Right lobe of liver (tissue), 6 donors: ENCODE results near the gene NFS1. TPM values are rescaled to one million over a fixed set of nuclear protein-coding genes. Genes with fewer than 3 reads are reported as not detected.

ENCODE experiments used
- ATAC-seq, 4 donors: fragments of 200-7000 bp; cut with Tn5 transposase; one replicate each; pipeline ENCODE4 v1.9.1; 2020; ENCODE audit warnings: mild to moderate bottlenecking in 4 of 4, moderate library complexity in 4 of 4
- DNase-seq, 3 donors: peaks; one replicate each; pipeline ENCODE4 v3.0.0-alpha.2; 2020
- H3K27ac ChIP-seq, 3 donors: fragments of 200-600 bp; one replicate each; pipeline ENCODE4 v1.8.0; 2022
- H3K27me3 ChIP-seq, 2 donors: fragments of 200-600 bp; one replicate each; pipeline ENCODE4 v1.8.0; 2022
- H3K36me3 ChIP-seq, 4 donors: fragments of 200-600 bp; sonication (generic) in 1 of 4; one replicate each; pipeline versions ENCODE4 v1.5.1 to v1.8.0; 2017 to 2022; ENCODE audit warnings: control low read depth in 1 of 4
- H3K4me1 ChIP-seq, 4 donors: fragments of 200-600 bp; sonication (generic) in 1 of 4; one replicate each; pipeline versions ENCODE4 v1.5.1 to v1.8.0; 2017 to 2022; ENCODE audit warnings: control low read depth in 1 of 4
- H3K4me3 ChIP-seq, 3 donors: fragments of 200-600 bp; one replicate each; pipeline ENCODE4 v1.8.0; 2022
- H3K9me3 ChIP-seq, 4 donors: fragments of 200-600 bp; sonication (generic) in 1 of 4; one replicate each; pipeline versions ENCODE4 v1.5.1 to v1.8.0; 2017 to 2022; ENCODE audit warnings: control low read depth in 1 of 4
- POLR2A ChIP-seq: fragments of 450-650 bp; IDR thresholded peaks from one replicate; pipeline ENCODE4 v1.6.1; 2017; ENCODE audit warnings: antibody characterized with exemption, mild to moderate bottlenecking
- WGBS: methylation state at CpG from one replicate; pipeline ENCODE4 v1.1.6; 2018; ENCODE audit warnings: low coverage, low lambda C conversion rate; ENCODE audit not compliant: insufficient coverage; ENCODE audit errors: missing lambda C conversion rate; 5-methylcytosine and 5-hydroxymethylcytosine counted together
- intact Hi-C, 2 donors: fragments of 100-400 bp; cut with DNase I; formaldehyde crosslinking; loops; one replicate each; pipeline versions ENCODE4 v1.11.2 to v1.14.1; 2022
- total RNA-seq, 6 experiments: library from RNA; depleted of rRNA in 2 of 6; stranded (reverse); fragments of >200 nt in 2 of 6; fragmentation: NEBNext Ultra II Directional in 3 of 6; extraction: Animal tissue kit (Norgen Biotek cat#: 25700) in 3 of 6; gene quantifications; one replicate each; pipeline versions ENCODE4 v1.1.0 to v1.2.4, GENCODE V29; 2016 to 2023
- TF ChIP-seq, protein P1 (sequence below), 4 donors: fragments of 200-600 bp in 3 of 4; fragments of 450-650 bp in 1 of 4; IDR thresholded peaks; one replicate each; pipeline versions ENCODE4 v1.5.1 to v1.8.0; 2016 to 2022; ENCODE audit warnings: antibody characterized with exemption in 4 of 4, mild to moderate bottlenecking in 2 of 4
- donor health status: DM: no; HTN: yes; CAD: no.
- donor health status: DM: no; HTN: no; CAD: no.
- donor health status: DM: no; HTN: no; CAD: no.
- donor health status: DM: no; HTN: yes; CAD: no.
- donor health status: DM: no; HTN: yes; CAD: no.

The NFS1 gene
- total RNA-seq, 6 experiments from 2014 or later: 30.9 to 63.7 (median 44.3) TPM

DNA sequence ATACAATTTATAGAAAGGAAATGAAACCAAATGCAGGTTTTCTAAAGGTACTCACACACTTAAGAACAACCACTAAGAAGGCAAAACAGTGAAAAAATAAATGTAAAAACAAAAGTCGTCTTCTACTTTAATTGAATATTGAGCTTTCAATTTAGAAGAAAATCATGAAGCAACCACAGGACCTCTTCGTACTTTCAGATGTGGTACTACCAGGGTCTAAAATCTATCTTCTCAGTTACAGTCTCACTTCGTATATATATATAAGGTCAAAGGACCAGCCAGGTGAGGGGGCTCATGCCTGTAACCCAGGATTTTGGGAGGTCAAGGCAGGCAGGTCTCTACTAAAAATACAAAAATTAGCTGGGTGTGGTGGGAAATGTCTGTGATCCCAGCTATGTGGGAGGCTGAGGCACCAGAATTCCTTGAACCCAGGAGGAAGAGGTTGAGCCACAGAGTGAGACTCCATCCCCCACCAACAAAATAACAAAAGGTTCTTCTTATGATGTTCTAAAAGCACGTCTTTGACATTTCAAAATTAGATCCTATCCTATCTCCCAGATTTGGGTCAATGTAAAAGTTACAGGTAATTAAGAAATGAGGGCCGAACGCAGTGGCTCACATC is 12.5 kb upstream of the NFS1 start:
- TF ChIP-seq POLR2A: no peak
- TF ChIP-seq, protein P1, sequence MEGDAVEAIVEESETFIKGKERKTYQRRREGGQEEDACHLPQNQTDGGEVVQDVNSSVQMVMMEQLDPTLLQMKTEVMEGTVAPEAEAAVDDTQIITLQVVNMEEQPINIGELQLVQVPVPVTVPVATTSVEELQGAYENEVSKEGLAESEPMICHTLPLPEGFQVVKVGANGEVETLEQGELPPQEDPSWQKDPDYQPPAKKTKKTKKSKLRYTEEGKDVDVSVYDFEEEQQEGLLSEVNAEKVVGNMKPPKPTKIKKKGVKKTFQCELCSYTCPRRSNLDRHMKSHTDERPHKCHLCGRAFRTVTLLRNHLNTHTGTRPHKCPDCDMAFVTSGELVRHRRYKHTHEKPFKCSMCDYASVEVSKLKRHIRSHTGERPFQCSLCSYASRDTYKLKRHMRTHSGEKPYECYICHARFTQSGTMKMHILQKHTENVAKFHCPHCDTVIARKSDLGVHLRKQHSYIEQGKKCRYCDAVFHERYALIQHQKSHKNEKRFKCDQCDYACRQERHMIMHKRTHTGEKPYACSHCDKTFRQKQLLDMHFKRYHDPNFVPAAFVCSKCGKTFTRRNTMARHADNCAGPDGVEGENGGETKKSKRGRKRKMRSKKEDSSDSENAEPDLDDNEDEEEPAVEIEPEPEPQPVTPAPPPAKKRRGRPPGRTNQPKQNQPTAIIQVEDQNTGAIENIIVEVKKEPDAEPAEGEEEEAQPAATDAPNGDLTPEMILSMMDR (IDR thresholded peaks at IDR 0.05): no peak
- DNase-seq (no peak), ATAC-seq (no peak)
- H3K27ac ChIP-seq: no peak overlapping the region
- no peaks in the 10 kb centered on the region for H3K27me3 ChIP-seq
- no peak overlapping the region for H3K4me3 ChIP-seq
- peaks cover 29 to 99% (median 66%) of the 10 kb centered on the region in 4 donors for H3K36me3 ChIP-seq
- intact Hi-C loops: loop anchor here in 1 of 2 donors (10.0 kb wide), 1 partner anchor 173 kb away; no protein-coding TSS in a partner anchor
- WGBS: 64% methylated on average over 4 of the region's 6 CpGs
- H3K4me1 ChIP-seq: no peaks in the 10 kb centered on the region
- no peaks in the 10 kb centered on the region for H3K9me3 ChIP-seq

DNA sequence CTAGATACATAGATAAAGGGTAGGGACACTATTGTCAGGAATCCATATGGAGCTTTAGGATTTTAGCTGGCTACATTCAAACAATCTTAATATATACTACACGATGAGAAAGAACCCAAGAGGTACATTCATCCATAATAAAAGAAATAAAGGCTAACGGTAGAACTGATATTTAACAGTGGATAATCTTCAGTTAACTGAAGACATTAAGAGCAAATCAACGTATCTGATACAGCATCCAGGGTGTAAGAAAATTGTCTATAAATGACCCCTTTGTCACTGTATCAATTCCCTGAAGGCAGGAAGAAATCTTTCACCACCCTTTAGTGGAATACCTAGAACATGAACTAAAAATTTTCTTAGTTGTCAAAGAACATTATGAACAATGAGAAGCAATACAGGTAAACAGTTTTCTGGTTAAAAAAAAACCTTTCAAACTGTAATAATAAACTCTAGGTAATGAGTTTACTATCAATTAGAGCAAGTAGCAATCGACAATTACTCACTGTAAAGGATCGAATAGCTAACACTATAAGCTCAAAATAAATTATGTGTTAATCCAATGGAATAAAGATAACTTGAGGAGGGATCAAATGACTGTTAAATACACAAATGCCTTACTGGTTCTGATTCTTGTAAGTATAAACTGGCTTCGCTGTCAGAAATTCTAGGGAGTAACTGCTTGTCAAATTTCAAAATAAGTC is 11.9 kb upstream of the NFS1 start:
- 68% methylated on average over 6 of the region's 6 CpGs for WGBS
- ATAC-seq: no peak
- Histone ChIP-seq H3K9me3 (no peaks in the 10 kb centered on the region), H3K27ac (no peak overlapping the region), H3K4me3 (no peak overlapping the region), H3K27me3 (no peaks in the 10 kb centered on the region), H3K36me3 (peaks cover 27 to 99% (median 65%) of the 10 kb centered on the region in 4 donors), H3K4me1 (no peaks in the 10 kb centered on the region)
- intact Hi-C loops: loop anchor here in 1 of 2 donors (10.0 kb wide), 1 partner anchor 174 kb away; no protein-coding TSS in a partner anchor
- no peak for DNase-seq
- TF ChIP-seq, protein P1 (IDR thresholded peaks at IDR 0.05): no peak
- TF ChIP-seq POLR2A: no peak

DNA sequence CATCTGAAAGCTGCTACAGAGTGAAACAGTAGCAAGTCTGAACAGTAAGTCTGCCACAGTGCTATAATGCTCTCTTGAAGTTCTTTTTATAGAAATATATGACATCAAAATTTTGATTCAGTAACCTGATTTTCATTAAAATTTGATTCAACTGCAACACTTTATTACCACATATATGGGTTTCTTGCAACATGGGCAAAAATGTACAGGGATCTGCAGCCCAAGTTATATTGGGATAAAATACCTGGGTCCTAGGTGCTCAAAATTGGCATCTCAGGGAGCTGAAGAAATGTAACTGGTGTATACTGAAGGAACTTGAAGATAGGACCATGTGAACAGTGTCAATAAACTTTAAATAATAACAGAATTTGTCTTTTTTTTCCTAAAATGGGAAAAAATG is 10.9 kb upstream of the NFS1 start:
- Histone ChIP-seq H3K4me1 (no peaks in the 10 kb centered on the region), H3K27me3 (no peaks in the 10 kb centered on the region), H3K9me3 (no peaks in the 10 kb centered on the region), H3K4me3 (no peak overlapping the region), H3K27ac (no peak overlapping the region), H3K36me3 (peaks cover 20 to 99% (median 64%) of the 10 kb centered on the region in 4 donors)
- ATAC-seq (no peak), DNase-seq (no peak)
- intact Hi-C loops: loop anchor here in 1 of 2 donors (10.0 kb wide), 1 partner anchor 175 kb away; no protein-coding TSS in a partner anchor
- TF ChIP-seq POLR2A: no peak
- TF ChIP-seq, protein P1 (IDR thresholded peaks at IDR 0.05): no peak

DNA sequence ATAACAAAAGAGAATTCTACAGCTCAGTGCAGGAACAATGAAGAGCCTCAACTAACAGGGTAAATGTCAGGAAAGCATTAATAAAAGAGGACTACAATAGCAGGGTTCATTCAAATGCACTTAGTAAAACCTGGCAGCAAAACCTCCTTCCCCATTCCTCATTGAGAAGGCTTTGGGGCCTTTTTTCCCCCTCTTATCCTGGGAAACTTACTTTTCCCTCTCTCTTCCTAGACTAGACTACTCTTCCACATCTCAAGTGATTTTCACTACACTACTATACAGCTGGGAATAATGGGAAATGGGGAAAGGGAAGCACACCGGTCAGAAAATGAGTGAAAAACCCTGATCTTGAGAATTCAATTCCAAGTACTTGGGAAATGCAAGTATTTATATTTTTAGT is 10.1 kb upstream of the NFS1 start:
- H3K4me3 ChIP-seq: no peak overlapping the region
- ATAC-seq (no peak), DNase-seq (no peak)
- no peaks in the 10 kb centered on the region for H3K4me1 ChIP-seq
- intact Hi-C loops: loop anchor here in 1 of 2 donors (10.0 kb wide), 1 partner anchor 176 kb away; no protein-coding TSS in a partner anchor
- TF ChIP-seq, protein P1 (IDR thresholded peaks at IDR 0.05): no peak
- TF ChIP-seq POLR2A: no peak
- H3K9me3 ChIP-seq: no peaks in the 10 kb centered on the region
- no peak overlapping the region for H3K27ac ChIP-seq
- H3K27me3 ChIP-seq: no peaks in the 10 kb centered on the region
- 100% methylated on average over 1 of the region's 1 CpG for WGBS
- peaks cover 25 to 99% (median 63%) of the 10 kb centered on the region in 4 donors for H3K36me3 ChIP-seq
